Ishikawa (cell line): ENCODE results near the gene GAB2.

Experiments used
- CEBPB ChIP-seq: IDR thresholded peaks from 2 replicates; pipeline ENCODE4 v1.6.1; 2012
- CREB1 ChIP-seq: IDR thresholded peaks from 2 replicates; pipeline ENCODE4 v1.6.1; 2012; ENCODE audit warnings: low read depth
- EGR1 ChIP-seq: IDR thresholded peaks from 2 replicates; pipeline ENCODE4 v1.6.1; 2012
- EP300 ChIP-seq: IDR thresholded peaks from 2 replicates; pipeline ENCODE4 v1.6.1; 2012; ENCODE audit warnings: borderline replicate concordance
- FOXM1 ChIP-seq: IDR thresholded peaks from 2 replicates; pipeline ENCODE4 v1.6.1; 2012; ENCODE audit warnings: low read depth, borderline replicate concordance
- MAX ChIP-seq: IDR thresholded peaks from 2 replicates; pipeline ENCODE4 v1.6.1; 2012
- NFIC ChIP-seq: IDR thresholded peaks from 2 replicates; pipeline ENCODE4 v1.6.1; 2012
- RAD21 ChIP-seq: IDR thresholded peaks from 2 replicates; pipeline ENCODE4 v1.6.1; 2012; ENCODE audit warnings: low read depth
- TAF1 ChIP-seq: IDR thresholded peaks from 2 replicates; pipeline ENCODE4 v1.6.1; 2012; ENCODE audit warnings: low read depth, mild to moderate bottlenecking
- TCF12 ChIP-seq: IDR thresholded peaks from 2 replicates; pipeline ENCODE4 v1.6.1; 2012; ENCODE audit warnings: low read depth
- TEAD4 ChIP-seq: IDR thresholded peaks from 2 replicates; pipeline ENCODE4 v1.6.1; 2012
- USF1 ChIP-seq: IDR thresholded peaks from 2 replicates; pipeline ENCODE4 v1.6.1; 2012
- YY1 ChIP-seq: IDR thresholded peaks from 2 replicates; pipeline ENCODE4 v1.6.1; 2012; ENCODE audit warnings: low read depth
- ZBTB7A ChIP-seq: IDR thresholded peaks from 2 replicates; pipeline ENCODE4 v1.6.1; 2012; ENCODE audit warnings: low read depth
- TF ChIP-seq, protein P1 (sequence below): IDR thresholded peaks from 2 replicates; pipeline ENCODE4 v1.6.1; 2012; ENCODE audit warnings: low read depth, mild to moderate bottlenecking

Gene GAB2

DNA sequence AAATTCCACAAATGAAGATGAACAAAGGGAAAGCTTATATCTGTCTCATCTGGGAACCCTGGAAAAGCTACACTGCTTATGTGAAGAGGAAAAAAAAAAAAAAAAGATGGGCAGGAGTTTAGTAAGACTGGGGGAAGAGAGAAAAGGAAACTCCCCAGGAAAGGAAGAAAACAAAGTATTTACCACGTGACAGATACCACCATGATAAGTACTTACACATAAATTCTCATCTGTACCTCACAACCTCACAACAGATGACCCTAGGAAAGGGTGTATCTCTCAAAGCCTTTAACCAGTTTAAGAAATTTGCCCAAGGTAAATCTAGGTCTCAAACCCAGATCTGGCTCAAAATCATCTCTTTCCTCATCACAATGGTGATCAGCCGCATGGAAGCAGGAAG, 77.1 kb downstream of the GAB2 start:
- TF ChIP-seq ZBTB7A (no peak), RAD21 (no peak), EGR1 (no peak), MAX (no peak), TAF1 (no peak), FOXM1 (no peak)

- TF ChIP-seq TCF12: no peak
Measured at GRCh38 chr11:78339945-78340344, 77.7 kb downstream of the GAB2 start.

DNA sequence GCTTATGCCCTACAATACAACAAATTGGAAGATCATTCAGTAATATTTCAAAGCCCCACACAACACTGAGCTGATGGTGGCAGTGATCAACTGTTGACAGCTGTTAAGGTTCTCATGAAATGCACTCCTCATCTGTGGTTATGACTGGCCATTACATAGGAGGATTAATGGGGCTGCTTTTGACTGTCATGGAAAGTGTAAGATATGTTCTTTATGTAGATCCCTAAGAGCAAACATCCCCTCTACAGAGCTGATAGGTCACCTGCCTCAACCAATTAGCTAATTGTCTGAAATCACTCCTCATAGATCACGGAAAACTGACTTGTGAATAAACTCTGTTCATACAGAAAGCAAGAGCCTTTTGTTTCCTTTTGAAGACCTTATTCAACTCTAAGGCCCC, 78.1 kb downstream of the GAB2 start:
- no peak for TF ChIP-seq FOXM1
- TF ChIP-seq ZBTB7A: no peak
- TF ChIP-seq TCF12: no peak
- no peak for TF ChIP-seq EGR1
- TF ChIP-seq NFIC: no peak
- TF ChIP-seq USF1: no peak
- TF ChIP-seq CREB1: no peak
- TF ChIP-seq TEAD4: no peak
- TF ChIP-seq MAX: no peak
- TF ChIP-seq YY1: no peak
- TF ChIP-seq RAD21: no peak
- TF ChIP-seq TAF1: no peak
- no peak for TF ChIP-seq EP300
- TF ChIP-seq CEBPB: no peak

GRCh38 chr11:78338702-78339101, 78.9 kb downstream of the GAB2 start:
- TF ChIP-seq MAX: no peak
- no peak for TF ChIP-seq CEBPB
- TF ChIP-seq, protein P1, sequence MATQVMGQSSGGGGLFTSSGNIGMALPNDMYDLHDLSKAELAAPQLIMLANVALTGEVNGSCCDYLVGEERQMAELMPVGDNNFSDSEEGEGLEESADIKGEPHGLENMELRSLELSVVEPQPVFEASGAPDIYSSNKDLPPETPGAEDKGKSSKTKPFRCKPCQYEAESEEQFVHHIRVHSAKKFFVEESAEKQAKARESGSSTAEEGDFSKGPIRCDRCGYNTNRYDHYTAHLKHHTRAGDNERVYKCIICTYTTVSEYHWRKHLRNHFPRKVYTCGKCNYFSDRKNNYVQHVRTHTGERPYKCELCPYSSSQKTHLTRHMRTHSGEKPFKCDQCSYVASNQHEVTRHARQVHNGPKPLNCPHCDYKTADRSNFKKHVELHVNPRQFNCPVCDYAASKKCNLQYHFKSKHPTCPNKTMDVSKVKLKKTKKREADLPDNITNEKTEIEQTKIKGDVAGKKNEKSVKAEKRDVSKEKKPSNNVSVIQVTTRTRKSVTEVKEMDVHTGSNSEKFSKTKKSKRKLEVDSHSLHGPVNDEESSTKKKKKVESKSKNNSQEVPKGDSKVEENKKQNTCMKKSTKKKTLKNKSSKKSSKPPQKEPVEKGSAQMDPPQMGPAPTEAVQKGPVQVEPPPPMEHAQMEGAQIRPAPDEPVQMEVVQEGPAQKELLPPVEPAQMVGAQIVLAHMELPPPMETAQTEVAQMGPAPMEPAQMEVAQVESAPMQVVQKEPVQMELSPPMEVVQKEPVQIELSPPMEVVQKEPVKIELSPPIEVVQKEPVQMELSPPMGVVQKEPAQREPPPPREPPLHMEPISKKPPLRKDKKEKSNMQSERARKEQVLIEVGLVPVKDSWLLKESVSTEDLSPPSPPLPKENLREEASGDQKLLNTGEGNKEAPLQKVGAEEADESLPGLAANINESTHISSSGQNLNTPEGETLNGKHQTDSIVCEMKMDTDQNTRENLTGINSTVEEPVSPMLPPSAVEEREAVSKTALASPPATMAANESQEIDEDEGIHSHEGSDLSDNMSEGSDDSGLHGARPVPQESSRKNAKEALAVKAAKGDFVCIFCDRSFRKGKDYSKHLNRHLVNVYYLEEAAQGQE: no peak
- no peak for TF ChIP-seq TEAD4
- no peak for TF ChIP-seq NFIC
- TF ChIP-seq EP300: no peak
- TF ChIP-seq FOXM1: no peak
- TF ChIP-seq TAF1: no peak
- no peak for TF ChIP-seq YY1
- no peak for TF ChIP-seq TCF12
- TF ChIP-seq USF1: no peak
- no peak for TF ChIP-seq ZBTB7A
- TF ChIP-seq EGR1: no peak
- TF ChIP-seq CREB1: no peak
- TF ChIP-seq RAD21: no peak

- no peak for TF ChIP-seq MAX
- no peak for TF ChIP-seq TAF1
- no peak for TF ChIP-seq EP300
- no peak for TF ChIP-seq TEAD4
- no peak for TF ChIP-seq ZBTB7A
- no peak for TF ChIP-seq FOXM1
- no peak for TF ChIP-seq CEBPB
- TF ChIP-seq RAD21: no peak
- TF ChIP-seq, protein P1: no peak
Measured at GRCh38 chr11:78338138-78338537, 79.5 kb downstream of the GAB2 start.

GRCh38 chr11:78337554-78337924, 80.1 kb downstream of the GAB2 start:
- TF ChIP-seq YY1 (no peak), TAF1 (no peak), TEAD4 (no peak), EGR1 (no peak), USF1 (no peak), MAX (no peak), EP300 (no peak), ZBTB7A (no peak), CREB1 (no peak), NFIC (no peak), TCF12 (no peak), CEBPB (no peak), FOXM1 (no peak)
- TF ChIP-seq, protein P1: no peak
